Measurements from ENCODE around the gene MLN.

GRCh38 chr6:33798343-33798848, 5.4 kb downstream of the MLN start:
- TF ChIP-seq, protein P1, sequence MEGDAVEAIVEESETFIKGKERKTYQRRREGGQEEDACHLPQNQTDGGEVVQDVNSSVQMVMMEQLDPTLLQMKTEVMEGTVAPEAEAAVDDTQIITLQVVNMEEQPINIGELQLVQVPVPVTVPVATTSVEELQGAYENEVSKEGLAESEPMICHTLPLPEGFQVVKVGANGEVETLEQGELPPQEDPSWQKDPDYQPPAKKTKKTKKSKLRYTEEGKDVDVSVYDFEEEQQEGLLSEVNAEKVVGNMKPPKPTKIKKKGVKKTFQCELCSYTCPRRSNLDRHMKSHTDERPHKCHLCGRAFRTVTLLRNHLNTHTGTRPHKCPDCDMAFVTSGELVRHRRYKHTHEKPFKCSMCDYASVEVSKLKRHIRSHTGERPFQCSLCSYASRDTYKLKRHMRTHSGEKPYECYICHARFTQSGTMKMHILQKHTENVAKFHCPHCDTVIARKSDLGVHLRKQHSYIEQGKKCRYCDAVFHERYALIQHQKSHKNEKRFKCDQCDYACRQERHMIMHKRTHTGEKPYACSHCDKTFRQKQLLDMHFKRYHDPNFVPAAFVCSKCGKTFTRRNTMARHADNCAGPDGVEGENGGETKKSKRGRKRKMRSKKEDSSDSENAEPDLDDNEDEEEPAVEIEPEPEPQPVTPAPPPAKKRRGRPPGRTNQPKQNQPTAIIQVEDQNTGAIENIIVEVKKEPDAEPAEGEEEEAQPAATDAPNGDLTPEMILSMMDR (IDR thresholded peaks at IDR 0.05; ENCODE audit: low read length): no peak
- TF ChIP-seq EZH2 (IDR thresholded peaks at IDR 0.05; ENCODE audit: borderline replicate concordance, low read length): no peak
